Upper lobe of right lung (tissue), 1 donor: Measurements from ENCODE around the gene MAPK9. TPM values are rescaled to one million over a fixed set of nuclear protein-coding genes. Genes with fewer than 3 reads are reported as not detected.

ENCODE experiments used
- ATAC-seq: fragments of 200-7000 bp; cut with Tn5 transposase; one replicate; pipeline ENCODE4 v1.9.1; 2020; ENCODE audit warnings: mild to moderate bottlenecking, moderate library complexity
- DNase-seq: peaks from one replicate; pipeline ENCODE4 v3.0.0-alpha.2; 2020
- H3K27ac ChIP-seq: fragments of 200-600 bp; one replicate; pipeline ENCODE4 v1.8.0; 2022
- H3K27me3 ChIP-seq: fragments of 200-600 bp; one replicate; pipeline ENCODE4 v1.8.0; 2022; ENCODE audit warnings: mild to moderate bottlenecking
- H3K36me3 ChIP-seq: fragments of 200-600 bp; one replicate; pipeline ENCODE4 v1.8.0; 2022
- H3K4me1 ChIP-seq: fragments of 200-600 bp; one replicate; pipeline ENCODE4 v1.8.0; 2022
- H3K4me3 ChIP-seq: fragments of 200-600 bp; one replicate; pipeline ENCODE4 v1.8.0; 2022; ENCODE audit warnings: mild to moderate bottlenecking
- H3K9me3 ChIP-seq: fragments of 200-600 bp; one replicate; pipeline ENCODE4 v1.8.0; 2022
- CTCF ChIP-seq: fragments of 200-600 bp; IDR thresholded peaks from one replicate; pipeline ENCODE4 v1.8.0; 2022; ENCODE audit warnings: antibody characterized with exemption
- intact Hi-C: fragments of 100-400 bp; cut with DNase I; formaldehyde crosslinking; loops from one replicate; pipeline ENCODE4 v1.11.0; 2022
- long read RNA-seq: library from polyadenylated mRNA; unstranded; transcript quantifications from one replicate; pipeline ENCODE4 v2.0.0, GENCODE V29; 2021
- total RNA-seq: library from RNA; stranded (reverse); fragmentation: NEBNext Ultra II Directional; extraction: Animal tissue kit (Norgen Biotek cat#: 25700); gene quantifications from one replicate; pipeline ENCODE4 v1.2.1, GENCODE V29; 2021
- donor health status: DM: no; HTN: yes; CAD: no; lungs with severe emphysema.

MAPK9 gene
- total RNA-seq, result 39.5 TPM
- long read RNA-seq, full-length matches to known transcripts, result 49 of 84 reads
- long read RNA-seq, partial matches to known transcripts, result 3 of 84 reads
- long read RNA-seq, other reads (novel, unspliced or antisense), result 32 of 84 reads

- intact Hi-C loops, result loop anchor here (5.0 kb wide), 1 partner anchor 180 kb away; no protein-coding TSS in a partner anchor
- Histone ChIP-seq H3K27ac (peak within 1 kb of the TSS; percentile 89), H3K36me3 (no peaks in the 10 kb centered on the region), H3K9me3 (no peaks in the 10 kb centered on the region), H3K4me1 (peaks cover 17% of the 10 kb centered on the region), H3K4me3 (peak within 1 kb of the TSS; percentile 99), H3K27me3 (no peaks in the 10 kb centered on the region)
- no peak for TF ChIP-seq CTCF
- peak; percentile 94 for DNase-seq
- peak; percentile 91 for ATAC-seq
Measured at GRCh38 chr5:180291943-180292831, at the start of gene MAPK9. MAPK9 (minus strand) TSS chr5:180292083; CDS start chr5:180280561, 11,522 bp downstream.

GRCh38 chr5:180341595-180341994 is 49.7 kb upstream of the MAPK9 start:
- Histone ChIP-seq H3K9me3 (no peaks in the 10 kb centered on the region), H3K27me3 (no peaks in the 10 kb centered on the region), H3K4me3 (no peak overlapping the region), H3K27ac (no peak overlapping the region), H3K4me1 (peaks cover 6% of the 10 kb centered on the region), H3K36me3 (no peaks in the 10 kb centered on the region)
- no peak for ATAC-seq
- intact Hi-C loops, result no loop called here
- DNase-seq, result no peak
- TF ChIP-seq CTCF, result no peak

- Histone ChIP-seq H3K27me3 (no peaks in the 10 kb centered on the region), H3K36me3 (no peaks in the 10 kb centered on the region), H3K9me3 (no peaks in the 10 kb centered on the region), H3K4me3 (no peak overlapping the region), H3K4me1 (peaks cover 6% of the 10 kb centered on the region), H3K27ac (no peak overlapping the region)
- DNase-seq (no peak), ATAC-seq (no peak)
- no peak for TF ChIP-seq CTCF
- intact Hi-C loops, result no loop called here
Measured at GRCh38 chr5:180340856-180341255, 49.0 kb upstream of the MAPK9 start.

GRCh38 chr5:180339583-180340183 is 47.8 kb upstream of the MAPK9 start:
- Histone ChIP-seq H3K4me1 (peaks cover 6% of the 10 kb centered on the region), H3K4me3 (no peak overlapping the region), H3K27me3 (no peaks in the 10 kb centered on the region), H3K9me3 (no peaks in the 10 kb centered on the region), H3K27ac (no peak overlapping the region), H3K36me3 (no peaks in the 10 kb centered on the region)
- TF ChIP-seq CTCF, result no peak
- DNase-seq (no peak), ATAC-seq (no peak)
- intact Hi-C loops, result no loop called here

- intact Hi-C loops, result no loop called here
- H3K4me1 ChIP-seq, result no peaks in the 10 kb centered on the region
Measured at GRCh38 chr5:180338001-180338707, 46.3 kb upstream of the MAPK9 start.

More at GRCh38 chr5:180338001-180338707, 46.3 kb upstream of the MAPK9 start:
- no peaks in the 10 kb centered on the region for H3K9me3 ChIP-seq
- no peak overlapping the region for H3K27ac ChIP-seq
- H3K27me3 ChIP-seq, result no peaks in the 10 kb centered on the region
- no peaks in the 10 kb centered on the region for H3K36me3 ChIP-seq
- H3K4me3 ChIP-seq, result no peak overlapping the region
- DNase-seq (no peak), ATAC-seq (no peak)
- TF ChIP-seq CTCF, result no peak
